Measurements from ENCODE around the gene CMKLR1. TPM values are rescaled to one million over a fixed set of nuclear protein-coding genes. Genes with fewer than 3 reads are reported as not detected.

The CMKLR1 gene
- total RNA-seq, 2 donors from 2014 or later: not detected

GRCh38 chr12:108368089-108368488 is 29.0 kb upstream of the CMKLR1 start:
- DNase-seq: no peak
- H3K9ac ChIP-seq (ENCODE audit: extremely low read depth, low read length, poor library complexity, severe bottlenecking): no peak overlapping the region
- no peak overlapping the region for H3K4me3 ChIP-seq (ENCODE audit: low read length)
- H3K4me1 ChIP-seq (ENCODE audit: control insufficient read depth, insufficient read depth, low read length): no peaks in the 10 kb centered on the region
- H3K36me3 ChIP-seq (ENCODE audit: control insufficient read depth, insufficient read depth, low read length): no peaks in the 10 kb centered on the region
- no peak for TF ChIP-seq CTCF (conservative IDR thresholded peaks at IDR 0.05)
- no peak overlapping the region for H3K27ac Mint-ChIP-seq
- no peaks in the 10 kb centered on the region for H3K36me3 Mint-ChIP-seq (ENCODE audit: low read depth)
- peaks cover 2% of the 10 kb centered on the region for H3K27me3 Mint-ChIP-seq (ENCODE audit: insufficient read depth)
- WGBS, 2 experiments (ENCODE audit: insufficient coverage in 1 of 2, insufficient read length in 1 of 2): 100% methylated on average over 2 of the region's 2 CpGs; no CpG with 5 or more reads in 1 of the 2 experiments
- peaks cover 9% of the 10 kb centered on the region for H3K9me3 ChIP-seq (ENCODE audit: control insufficient read depth, low read length)
- no peaks in the 10 kb centered on the region for H3K4me1 Mint-ChIP-seq
- peaks cover 5% of the 10 kb centered on the region for H3K9me3 Mint-ChIP-seq
- H3K27me3 ChIP-seq (ENCODE audit: control insufficient read depth, insufficient read depth, low read length, poor library complexity, severe bottlenecking): no peaks in the 10 kb centered on the region
- H3K27ac ChIP-seq (ENCODE audit: low read depth, low read length): no peak overlapping the region
- H3K4me3 Mint-ChIP-seq: no peak overlapping the region

- Histone ChIP-seq H3K9me3 (ENCODE audit: control insufficient read depth, low read length) (peaks cover 2% of the 10 kb centered on the region), H3K36me3 (ENCODE audit: control insufficient read depth, insufficient read depth, low read length) (no peaks in the 10 kb centered on the region), H3K27ac (ENCODE audit: low read depth, low read length) (no peak overlapping the region), H3K27me3 (ENCODE audit: control insufficient read depth, insufficient read depth, low read length, poor library complexity, severe bottlenecking) (no peaks in the 10 kb centered on the region), H3K9ac (ENCODE audit: extremely low read depth, low read length, poor library complexity, severe bottlenecking) (no peak overlapping the region), H3K4me3 (ENCODE audit: low read length) (no peak overlapping the region), H3K4me1 (ENCODE audit: control insufficient read depth, insufficient read depth, low read length) (no peaks in the 10 kb centered on the region)
- Mint-ChIP-seq H3K27ac (no peak overlapping the region), H3K9me3 (no peaks in the 10 kb centered on the region), H3K4me1 (no peaks in the 10 kb centered on the region), H3K4me3 (no peak overlapping the region), H3K36me3 (ENCODE audit: low read depth) (no peaks in the 10 kb centered on the region), H3K27me3 (ENCODE audit: insufficient read depth) (peaks cover 2% of the 10 kb centered on the region)
- 97 to 100% methylated on average over 3 to 7 of the region's 7 CpGs for WGBS, 2 experiments (ENCODE audit: insufficient coverage in 1 of 2, insufficient read length in 1 of 2)
- DNase-seq: no peak
- TF ChIP-seq CTCF (conservative IDR thresholded peaks at IDR 0.05): no peak
These were observed 28.3 kb upstream of the CMKLR1 start for GRCh38 chr12:108367436-108367835.

- no peak for TF ChIP-seq CTCF (conservative IDR thresholded peaks at IDR 0.05)
- no peaks in the 10 kb centered on the region for H3K36me3 Mint-ChIP-seq (ENCODE audit: low read depth)
- H3K4me1 ChIP-seq (ENCODE audit: control insufficient read depth, insufficient read depth, low read length): no peaks in the 10 kb centered on the region
- H3K4me3 ChIP-seq (ENCODE audit: low read length): no peak overlapping the region
- H3K9me3 ChIP-seq (ENCODE audit: control insufficient read depth, low read length): no peaks in the 10 kb centered on the region
- no peaks in the 10 kb centered on the region for H3K4me1 Mint-ChIP-seq
- no peak overlapping the region for H3K4me3 Mint-ChIP-seq
- no peak overlapping the region for H3K9ac ChIP-seq (ENCODE audit: extremely low read depth, low read length, poor library complexity, severe bottlenecking)
- no peak overlapping the region for H3K27ac ChIP-seq (ENCODE audit: low read depth, low read length)
- H3K36me3 ChIP-seq (ENCODE audit: control insufficient read depth, insufficient read depth, low read length): no peaks in the 10 kb centered on the region
- H3K27me3 ChIP-seq (ENCODE audit: control insufficient read depth, insufficient read depth, low read length, poor library complexity, severe bottlenecking): no peaks in the 10 kb centered on the region
- H3K27ac Mint-ChIP-seq: no peak overlapping the region
- no peaks in the 10 kb centered on the region for H3K9me3 Mint-ChIP-seq
- DNase-seq: no peak
- peaks cover 2% of the 10 kb centered on the region for H3K27me3 Mint-ChIP-seq (ENCODE audit: insufficient read depth)
These were observed 26.2 kb upstream of the CMKLR1 start for GRCh38 chr12:108365324-108365723.
